H1 (cell line): Measurements from ENCODE around the gene CAPN8. TPM values are rescaled to one million over a fixed set of nuclear protein-coding genes. Genes with fewer than 3 reads are reported as not detected.

Experiments used
- CTCF ChIA-PET: fragments of 300-600 bp; sonication (Branson Sonifier 250); formaldehyde crosslinking; loops from one replicate; lab custom pipeline; 2021; ENCODE audit not compliant: partially characterized antibody; lab: Charles Lee
- POLR2A ChIA-PET: fragments of 300-600 bp; sonication (Branson Sonifier 250); formaldehyde crosslinking; loops from one replicate; lab custom pipeline; 2021; ENCODE audit warnings: inconsistent platforms; ENCODE audit not compliant: partially characterized antibody; lab: Charles Lee
- DNase-seq, 2 experiments: peaks; one replicate each; pipeline versions ENCODE4 v3.0.0 to v3.0.0-alpha.2; 2010 to 2022; ENCODE audit warnings: low spot score in 2 of 2, low read depth in 1 of 2, mixed read lengths in 1 of 2
- FAIRE-seq: peaks from 2 replicates; lab custom pipeline; 2011; peaks lifted over from hg19 to GRCh38; lab: Jason Lieb, UNC
- H2AFZ ChIP-seq: 2 replicates; pipeline ENCODE4 v1.8.1; 2012; ENCODE audit warnings: low read length, inconsistent platforms
- H2AK5ac ChIP-seq: 2 replicates; pipeline ENCODE4 v1.6.1; 2013; ENCODE audit warnings: low read depth, low read length
- H2BK120ac ChIP-seq: replicated peaks from 2 replicates; pipeline ENCODE3; 2013; ENCODE audit warnings: low read depth, low read length, inconsistent platforms
- H2BK12ac ChIP-seq: 2 replicates; pipeline ENCODE4 v1.6.1; 2013; ENCODE audit warnings: low read depth, low read length
- H2BK15ac ChIP-seq: 2 replicates; pipeline ENCODE4 v1.6.1; 2013; ENCODE audit warnings: low read length
- H2BK20ac ChIP-seq: 2 replicates; pipeline ENCODE4 v1.6.1; 2013; ENCODE audit warnings: low read length
- H2BK5ac ChIP-seq: 2 replicates; pipeline ENCODE4 v1.6.1; 2013; ENCODE audit warnings: low read depth, low read length
- H3K14ac ChIP-seq: 2 replicates; pipeline ENCODE4 v1.6.1; 2013; ENCODE audit warnings: inconsistent platforms; ENCODE audit not compliant: insufficient read length
- H3K18ac ChIP-seq: 2 replicates; pipeline ENCODE4 v1.6.1; 2013; ENCODE audit warnings: low read length; ENCODE audit errors: extremely low read depth
- H3K23ac ChIP-seq: 2 replicates; pipeline ENCODE4 v1.6.1; 2013; ENCODE audit warnings: inconsistent platforms; ENCODE audit not compliant: insufficient read length
- H3K23me2 ChIP-seq: 2 replicates; pipeline ENCODE4 v1.6.1; 2013; ENCODE audit warnings: low read depth, low read length
- H3K27ac ChIP-seq: 2 replicates; pipeline ENCODE4 v1.6.1; 2011; ENCODE audit warnings: low read depth, low read length, inconsistent platforms
- H3K27me3 ChIP-seq, 4 experiments: replicated peaks in 1 of 4; 1 replicate in 1 of 4; 2 replicates in 3 of 4; pipeline versions ENCODE4 v1.6.1 to v1.8.1; 2011 to 2013; ENCODE audit warnings: low read length in 3 of 4, mild to moderate bottlenecking in 3 of 4, inconsistent platforms in 2 of 4, mixed read lengths in 2 of 4, moderate library complexity in 1 of 4; ENCODE audit not compliant: control insufficient read depth in 3 of 4, insufficient read depth in 3 of 4; ENCODE audit errors: extremely low read depth in 1 of 4
- H3K36me3 ChIP-seq, 4 experiments: 2 replicates each; pipeline versions ENCODE4 v1.6.1 to v1.8.1; 2011 to 2013; ENCODE audit warnings: mild to moderate bottlenecking in 4 of 4, low read length in 3 of 4, moderate library complexity in 2 of 4, control low read depth in 1 of 4, inconsistent platforms in 1 of 4; ENCODE audit not compliant: insufficient read depth in 4 of 4, control insufficient read depth in 2 of 4
- H3K4ac ChIP-seq: replicated peaks from 2 replicates; pipeline ENCODE3; 2013; ENCODE audit warnings: low read length, low read depth, mixed read lengths, inconsistent platforms; ENCODE audit not compliant: insufficient read length
- H3K4me1 ChIP-seq, 4 experiments: replicated peaks in 1 of 4; 1 replicate in 1 of 4; 2 replicates in 3 of 4; pipeline versions ENCODE4 v1.6.1 to v1.8.1; 2011 to 2013; ENCODE audit warnings: low read length in 3 of 4, inconsistent platforms in 2 of 4, mixed read lengths in 1 of 4; ENCODE audit not compliant: insufficient read depth in 4 of 4, control insufficient read depth in 3 of 4
- H3K4me2 ChIP-seq, 2 experiments: 2 replicates each; pipeline versions ENCODE4 v1.6.1 to v1.8.1; 2011 to 2013; ENCODE audit warnings: low read depth in 2 of 2, low read length in 2 of 2, control low read depth in 1 of 2, inconsistent platforms in 1 of 2, mild to moderate bottlenecking in 1 of 2; ENCODE audit not compliant: insufficient read depth in 1 of 2
- H3K4me3 ChIP-seq, 4 experiments: fragments of 200-600, 300-600 bp in 1 of 4; sonication (generic), shearing (Covaris generic), sonication (Bioruptor Twin) in 1 of 4; 2 replicates each; pipeline versions ENCODE4 v1.5.1 to v1.8.1; 2011 to 2016; ENCODE audit warnings: low read length in 4 of 4, low read depth in 3 of 4, control low read depth in 2 of 4, inconsistent platforms in 2 of 4, mild to moderate bottlenecking in 2 of 4, mixed read lengths in 1 of 4, moderate library complexity in 1 of 4; ENCODE audit not compliant: insufficient read depth in 2 of 4; ENCODE audit errors: extremely low read depth in 1 of 4
- H3K56ac ChIP-seq: replicated peaks from 2 replicates; pipeline ENCODE3; 2013; ENCODE audit warnings: low read depth, mild to moderate bottlenecking, mixed read lengths, low read length, inconsistent platforms; ENCODE audit not compliant: insufficient read length
- H3K79me1 ChIP-seq: 2 replicates; pipeline ENCODE4 v1.6.1; 2013; ENCODE audit warnings: low read depth, low read length, control low read depth
- H3K79me2 ChIP-seq, 2 experiments: 2 replicates each; pipeline versions ENCODE4 v1.6.1 to v1.8.1; 2012 to 2013; ENCODE audit warnings: low read length in 2 of 2, mild to moderate bottlenecking in 2 of 2, inconsistent platforms in 1 of 2; ENCODE audit not compliant: insufficient read depth in 2 of 2, control insufficient read depth in 1 of 2
- H3K9ac ChIP-seq, 4 experiments: replicated peaks in 1 of 4; 1 replicate in 1 of 4; 2 replicates in 3 of 4; pipeline versions ENCODE4 v1.6.1 to v1.8.1; 2011 to 2013; ENCODE audit warnings: low read depth in 3 of 4, low read length in 3 of 4, control low read depth in 2 of 4, mild to moderate bottlenecking in 2 of 4, moderate library complexity in 2 of 4, inconsistent platforms in 1 of 4; ENCODE audit errors: extremely low read depth in 1 of 4
- H3K9me3 ChIP-seq, 2 experiments: 2 replicates each; pipeline versions ENCODE4 v1.6.1 to v1.8.1; 2012 to 2013; ENCODE audit warnings: mild to moderate bottlenecking in 2 of 2, moderate library complexity in 2 of 2, control low read depth in 1 of 2, inconsistent platforms in 1 of 2, low read depth in 1 of 2, low read length in 1 of 2, mixed read lengths in 1 of 2; ENCODE audit not compliant: insufficient read depth in 2 of 2
- H4K20me1 ChIP-seq, 2 experiments: replicated peaks in 1 of 2; 2 replicates each; pipeline versions ENCODE3 to v1.8.1; 2011 to 2013; ENCODE audit warnings: inconsistent platforms in 2 of 2, low read length in 2 of 2, mild to moderate bottlenecking in 1 of 2; ENCODE audit not compliant: insufficient read depth in 2 of 2, control insufficient read depth in 1 of 2
- H4K5ac ChIP-seq: 2 replicates; pipeline ENCODE4 v1.6.1; 2013; ENCODE audit warnings: low read length, low read depth, mixed read lengths, inconsistent platforms; ENCODE audit not compliant: insufficient read length
- H4K8ac ChIP-seq: 2 replicates; pipeline ENCODE4 v1.8.0; 2013; ENCODE audit warnings: mild to moderate bottlenecking, moderate library complexity, low read length, inconsistent platforms; ENCODE audit not compliant: insufficient read depth; ENCODE audit errors: extremely low read depth
- H4K91ac ChIP-seq: replicated peaks from 2 replicates; pipeline ENCODE3; 2013; ENCODE audit warnings: low read length, mixed read lengths, inconsistent platforms; ENCODE audit not compliant: insufficient read length
- BCL11A ChIP-seq, 2 experiments: IDR thresholded peaks; one replicate each; pipeline ENCODE4 v1.6.1; 2011; ENCODE audit warnings: low read depth in 2 of 2, low read length in 2 of 2, mild to moderate bottlenecking in 2 of 2
- CTBP2 ChIP-seq: IDR thresholded peaks from 2 replicates; pipeline ENCODE4 v1.7.0; 2011; ENCODE audit warnings: borderline replicate concordance, mild to moderate bottlenecking, moderate library complexity, mixed read lengths, low read length; ENCODE audit not compliant: insufficient read depth, insufficient read length
- JUN ChIP-seq: IDR thresholded peaks from 2 replicates; pipeline ENCODE4 v1.6.1; 2011; ENCODE audit warnings: low read depth, mild to moderate bottlenecking, improper control_type of control experiment, low read length
- NANOG ChIP-seq: IDR thresholded peaks from 2 replicates; pipeline ENCODE4 v1.6.1; 2011; ENCODE audit warnings: low read length, low read depth, mild to moderate bottlenecking, inconsistent platforms; ENCODE audit not compliant: insufficient read depth, poor library complexity, severe bottlenecking
- POLR2A ChIP-seq, 2 experiments: IDR thresholded peaks; 1 replicate in 1 of 2; 2 replicates in 1 of 2; pipeline ENCODE4 v1.6.1; 2011; ENCODE audit warnings: low read depth in 2 of 2, low read length in 2 of 2, mild to moderate bottlenecking in 2 of 2; ENCODE audit errors: control extremely low read depth in 1 of 2
- SIX5 ChIP-seq: IDR thresholded peaks from 2 replicates; pipeline ENCODE4 v1.6.1; 2011; ENCODE audit warnings: mild to moderate bottlenecking, low read depth, low read length
- SP2 ChIP-seq: IDR thresholded peaks from 2 replicates; pipeline ENCODE4 v1.6.1; 2012; ENCODE audit warnings: mild to moderate bottlenecking, low read length, inconsistent platforms
- TAF7 ChIP-seq: optimal IDR thresholded peaks from 2 replicates; pipeline ENCODE3; 2011; ENCODE audit warnings: low read depth, mild to moderate bottlenecking, inconsistent platforms, low read length, moderate library complexity, borderline replicate concordance
- YY1 ChIP-seq: IDR thresholded peaks from 2 replicates; pipeline ENCODE4 v1.6.1; 2011; ENCODE audit warnings: low read depth, mild to moderate bottlenecking, low read length
- WGBS, 2 experiments: shearing (Covaris generic) in 1 of 2; methylation state at CpG; one replicate each; pipeline versions ENCODE4 v1.1.6 to v1.1.7; 2013 to 2015; ENCODE audit warnings: low lambda C conversion rate in 2 of 2, mixed read lengths in 2 of 2, inconsistent platforms in 1 of 2, low coverage in 1 of 2, missing lambda C conversion rate in 1 of 2; ENCODE audit not compliant: insufficient replicate concordance in 2 of 2, insufficient coverage in 1 of 2, insufficient read length in 1 of 2; ENCODE audit errors: extremely low coverage in 1 of 2, missing lambda C conversion rate in 1 of 2; 5-methylcytosine and 5-hydroxymethylcytosine counted together
- polyA plus RNA-seq, 7 experiments: library from polyadenylated mRNA; depleted of rRNA in 3 of 7; stranded (reverse) in 5 of 7; unstranded in 2 of 7; fragments of >200 nt in 5 of 7; fragments of 200-250 nt in 2 of 7; gene quantifications; 1 replicate in 5 of 7; 2 replicates in 1 of 7; 4 replicates in 1 of 7; pipeline versions ENCODE4 v1.2.1 to v1.2.3, GENCODE V29; 2011 to 2013; ENCODE audit warnings: missing spikeins in 2 of 7, mixed read lengths in 2 of 7
- total RNA-seq: library from RNA; stranded (reverse); fragmentation: NEBNext Ultra II Directional; extraction: Animal tissue kit (Norgen Biotek cat#: 25700); gene quantifications from 2 replicates; pipeline ENCODE4 v1.2.1, GENCODE V29; 2021
- TF ChIP-seq, protein P1 (sequence below), 3 experiments: IDR thresholded peaks; 1 replicate in 2 of 3; 2 replicates in 1 of 3; pipeline versions ENCODE4 v1.5.1 to v1.6.1; 2011; ENCODE audit warnings: low read length in 3 of 3, mild to moderate bottlenecking in 3 of 3, inconsistent platforms in 2 of 3, low read depth in 1 of 3, moderate library complexity in 1 of 3; ENCODE audit not compliant: insufficient read depth in 1 of 3; ENCODE audit errors: control extremely low read depth in 1 of 3
- TF ChIP-seq, protein P2 (sequence below): IDR thresholded peaks from 2 replicates; pipeline ENCODE4 v1.6.1; 2011; ENCODE audit warnings: low read depth, mild to moderate bottlenecking, low read length; ENCODE audit not compliant: insufficient read depth

CAPN8 gene
- total and polyA plus RNA-seq, 2 of the 8 experiments (the other 6 are each of a cell fraction or from before 2014, with no cell fraction given): 0.20 to 0.26 TPM

DNA sequence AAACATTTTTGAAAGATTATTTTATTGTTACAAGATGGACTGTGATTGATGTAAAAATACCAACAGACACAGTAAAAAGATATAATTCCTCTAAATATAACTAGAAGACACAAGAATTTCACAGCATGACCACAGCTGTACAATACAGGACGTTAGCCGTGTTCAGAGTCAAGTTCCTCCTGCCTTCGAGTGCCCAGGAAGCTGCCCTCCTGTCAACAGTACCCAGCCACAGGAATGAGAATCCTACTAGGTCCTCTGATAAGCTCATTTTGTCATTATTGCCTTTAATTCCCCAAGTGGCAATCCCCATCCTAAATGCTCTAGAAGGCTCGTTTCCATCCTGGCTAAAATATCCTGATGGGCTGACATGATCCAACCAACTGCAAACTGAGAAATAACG lies 30.4 kb upstream of the CAPN8 start:
- H2AFZ ChIP-seq: peak overlapping the region; percentile 92
- no peaks in the 10 kb centered on the region for H3K27me3 ChIP-seq
- no peak overlapping the region for H3K4me2 ChIP-seq
- no peaks in the 10 kb centered on the region for H3K79me1 ChIP-seq
- no peak overlapping the region for H2AK5ac ChIP-seq
- no peak overlapping the region for H3K23ac ChIP-seq
- H3K23me2 ChIP-seq: no peaks in the 10 kb centered on the region
- H3K18ac ChIP-seq: no peak overlapping the region
- no peak overlapping the region for H2BK12ac ChIP-seq
- no peaks in the 10 kb centered on the region for H4K20me1 ChIP-seq
- no peak overlapping the region for H3K14ac ChIP-seq
- H2BK120ac ChIP-seq: no peak overlapping the region
- ChIA-PET CTCF (interaction anchor here (0.6 to 3.3 kb wide), 42 partner anchors 8 to 900 kb away, joined by 3 to 34 read pairs (median 4); partner anchors contain the start of gene SUSD4), POLR2A (interaction anchor here (0.6 kb wide), 1 partner anchor 48 kb away, joined by 3 read pairs; no protein-coding TSS in a partner anchor)
- H3K4me3 ChIP-seq: no peak overlapping the region
- H3K27ac ChIP-seq: no peak overlapping the region
- no peak overlapping the region for H2BK20ac ChIP-seq
- no peak overlapping the region for H4K8ac ChIP-seq
- no peak for FAIRE-seq
- H4K91ac ChIP-seq: no peak overlapping the region
- peaks cover 0 to 2% (median 0%) of the 10 kb centered on the region in 4 experiments; a peak in 1 of 7 replicates for H3K4me1 ChIP-seq
- no peak overlapping the region for H3K56ac ChIP-seq
- H2BK15ac ChIP-seq: no peak overlapping the region
- no peak overlapping the region for H4K5ac ChIP-seq
- no peaks in the 10 kb centered on the region for H3K79me2 ChIP-seq
- H3K9me3 ChIP-seq: no peaks in the 10 kb centered on the region
- DNase-seq: no peak
- H3K36me3 ChIP-seq: no peaks in the 10 kb centered on the region
- no peak overlapping the region for H3K4ac ChIP-seq
- 74% methylated on average over 5 of the region's 5 CpGs; no CpG with 5 or more reads in 1 of the 2 experiments for WGBS, 2 experiments
- H3K9ac ChIP-seq: no peak overlapping the region
- H2BK5ac ChIP-seq: no peak overlapping the region
- TF ChIP-seq, protein P1, sequence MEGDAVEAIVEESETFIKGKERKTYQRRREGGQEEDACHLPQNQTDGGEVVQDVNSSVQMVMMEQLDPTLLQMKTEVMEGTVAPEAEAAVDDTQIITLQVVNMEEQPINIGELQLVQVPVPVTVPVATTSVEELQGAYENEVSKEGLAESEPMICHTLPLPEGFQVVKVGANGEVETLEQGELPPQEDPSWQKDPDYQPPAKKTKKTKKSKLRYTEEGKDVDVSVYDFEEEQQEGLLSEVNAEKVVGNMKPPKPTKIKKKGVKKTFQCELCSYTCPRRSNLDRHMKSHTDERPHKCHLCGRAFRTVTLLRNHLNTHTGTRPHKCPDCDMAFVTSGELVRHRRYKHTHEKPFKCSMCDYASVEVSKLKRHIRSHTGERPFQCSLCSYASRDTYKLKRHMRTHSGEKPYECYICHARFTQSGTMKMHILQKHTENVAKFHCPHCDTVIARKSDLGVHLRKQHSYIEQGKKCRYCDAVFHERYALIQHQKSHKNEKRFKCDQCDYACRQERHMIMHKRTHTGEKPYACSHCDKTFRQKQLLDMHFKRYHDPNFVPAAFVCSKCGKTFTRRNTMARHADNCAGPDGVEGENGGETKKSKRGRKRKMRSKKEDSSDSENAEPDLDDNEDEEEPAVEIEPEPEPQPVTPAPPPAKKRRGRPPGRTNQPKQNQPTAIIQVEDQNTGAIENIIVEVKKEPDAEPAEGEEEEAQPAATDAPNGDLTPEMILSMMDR (IDR thresholded peaks at IDR 0.05; ENCODE audit: control extremely low read depth in 1 of 3, insufficient read depth in 1 of 3, low read depth in 1 of 3, low read length in 3 of 3): no peak
- TF ChIP-seq CTBP2: no peak
- no peak for TF ChIP-seq TAF7
- no peak for TF ChIP-seq SP2
- no peak for TF ChIP-seq BCL11A (IDR thresholded peaks at IDR 0.05; ENCODE audit: low read depth in 2 of 2, low read length in 2 of 2)
- no peak for TF ChIP-seq SIX5
- no peak for TF ChIP-seq YY1
- TF ChIP-seq, protein P2, sequence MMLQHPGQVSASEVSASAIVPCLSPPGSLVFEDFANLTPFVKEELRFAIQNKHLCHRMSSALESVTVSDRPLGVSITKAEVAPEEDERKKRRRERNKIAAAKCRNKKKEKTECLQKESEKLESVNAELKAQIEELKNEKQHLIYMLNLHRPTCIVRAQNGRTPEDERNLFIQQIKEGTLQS: no peak
- TF ChIP-seq JUN: no peak
- TF ChIP-seq POLR2A (IDR thresholded peaks at IDR 0.05; ENCODE audit: control extremely low read depth in 1 of 2, low read depth in 2 of 2, low read length in 2 of 2): no peak
- TF ChIP-seq NANOG: no peak
